ENCODE data around the gene GALNT17. TPM values are rescaled to one million over a fixed set of nuclear protein-coding genes. Genes with fewer than 3 reads are reported as not detected.

The GALNT17 gene
- total and polyA plus RNA-seq, 4 donors, result 1.3 to 22.4 (median 4.0) TPM

DNA sequence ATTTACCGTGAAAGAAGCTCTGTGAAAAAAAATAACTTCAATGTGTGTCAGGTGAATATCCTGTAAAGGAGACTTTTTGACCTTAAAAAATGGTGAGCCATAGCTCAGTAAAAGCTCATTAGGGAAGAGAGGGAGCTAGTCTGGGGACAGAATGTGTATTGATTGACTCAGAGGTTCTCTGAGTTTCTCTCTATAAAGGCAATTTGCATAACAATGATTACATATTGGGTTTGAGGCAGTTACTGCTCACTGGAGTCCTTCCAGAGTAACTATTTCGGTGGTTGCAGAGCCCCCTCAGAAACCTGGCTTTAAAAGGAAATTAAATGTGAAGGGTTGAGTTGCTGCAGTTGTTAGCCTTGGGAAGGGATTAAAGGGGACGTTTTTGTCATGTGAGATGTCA, 181.6 kb downstream of the GALNT17 start:
- intact Hi-C loops (cut with DNase I), result loop anchor here in 1 of 2 donors (2.0 kb wide), 1 partner anchor 71 kb away; no protein-coding TSS in a partner anchor
- Histone ChIP-seq H3K4me3 (ENCODE audit: low read length in 2 of 2) (no peak overlapping the region), H3K27ac (ENCODE audit: low read depth in 1 of 2, low read length in 2 of 2) (no peak overlapping the region), H3K27me3 (ENCODE audit: control insufficient read depth in 1 of 2, insufficient read depth in 2 of 2, low read length in 1 of 2) (no peaks in the 10 kb centered on the region), H3K4me1 (ENCODE audit: control insufficient read depth in 1 of 2, insufficient read depth in 2 of 2, low read length in 2 of 2) (peaks cover 2 to 4% of the 10 kb centered on the region in 2 donors), H3K36me3 (ENCODE audit: control insufficient read depth in 1 of 2, insufficient read depth in 2 of 2, low read length in 1 of 2) (no peaks in the 10 kb centered on the region), H3K9me3 (ENCODE audit: control insufficient read depth, low read length) (no peaks in the 10 kb centered on the region)
- ATAC-seq (ENCODE audit: low FRiP score), result no peak
- DNase-seq, result no peak
- WGBS, 2 donors, result 24 to 26% methylated on average over 3 of the region's 3 CpGs

DNA sequence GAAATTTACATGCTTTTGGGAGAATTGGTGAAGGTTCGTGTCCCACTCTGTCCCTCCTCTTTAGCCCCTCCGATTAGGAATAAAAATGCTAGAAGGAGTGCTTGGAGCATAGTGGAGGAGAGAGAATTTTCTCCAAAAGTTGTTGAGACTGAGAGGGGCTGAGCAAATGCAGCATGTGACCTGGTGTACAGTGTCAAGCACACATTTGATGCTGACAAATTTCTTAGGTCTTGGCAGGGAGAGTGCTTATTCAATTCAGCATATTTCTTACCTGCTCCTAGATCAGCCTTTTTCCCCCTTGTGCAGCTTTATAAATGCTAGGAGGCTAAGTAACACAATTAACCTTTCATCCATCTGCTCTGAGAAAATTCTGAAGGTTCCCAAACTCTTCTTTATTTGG, 189.0 kb downstream of the GALNT17 start:
- Histone ChIP-seq H3K27ac (ENCODE audit: low read depth in 1 of 2, low read length in 2 of 2) (no peak overlapping the region), H3K4me3 (ENCODE audit: low read length in 2 of 2) (no peak overlapping the region), H3K4me1 (ENCODE audit: control insufficient read depth in 1 of 2, insufficient read depth in 2 of 2, low read length in 2 of 2) (peaks cover 0 to 4% of the 10 kb centered on the region in 2 donors), H3K36me3 (ENCODE audit: control insufficient read depth in 1 of 2, insufficient read depth in 2 of 2, low read length in 1 of 2) (no peaks in the 10 kb centered on the region), H3K27me3 (ENCODE audit: control insufficient read depth in 1 of 2, insufficient read depth in 2 of 2, low read length in 1 of 2) (no peaks in the 10 kb centered on the region), H3K9me3 (ENCODE audit: control insufficient read depth, low read length) (no peaks in the 10 kb centered on the region)
- ATAC-seq (ENCODE audit: low FRiP score) (no peak), DNase-seq (no peak)
- intact Hi-C loops (cut with DNase I), result no loop called here
- 82 to 84% methylated on average over 2 of the region's 2 CpGs for WGBS, 2 donors

DNA sequence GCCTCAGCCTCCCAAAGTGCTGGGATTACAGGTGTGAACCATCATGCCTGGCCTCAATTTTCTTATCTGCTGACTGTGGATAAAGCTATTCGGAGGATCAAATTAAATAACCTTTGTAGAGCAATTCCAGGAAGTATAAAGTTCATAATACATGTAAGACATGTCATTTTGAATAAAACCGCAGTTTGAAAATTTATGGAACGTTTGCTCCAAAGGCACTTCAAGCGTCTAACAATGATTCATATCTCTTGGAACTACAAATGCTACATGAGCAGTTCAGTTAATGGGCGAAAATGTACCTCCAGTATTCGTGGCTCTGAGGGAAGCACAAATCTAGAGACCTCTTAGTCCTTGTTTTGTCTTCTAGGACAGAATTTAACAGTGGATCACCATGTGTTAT, 190.3 kb downstream of the GALNT17 start:
- WGBS, 2 donors, result 65 to 80% methylated on average over 6 of the region's 6 CpGs
- Histone ChIP-seq H3K9me3 (ENCODE audit: control insufficient read depth, low read length) (no peaks in the 10 kb centered on the region), H3K4me3 (ENCODE audit: low read length in 2 of 2) (no peak overlapping the region), H3K27me3 (ENCODE audit: control insufficient read depth in 1 of 2, insufficient read depth in 2 of 2, low read length in 1 of 2) (no peaks in the 10 kb centered on the region), H3K36me3 (ENCODE audit: control insufficient read depth in 1 of 2, insufficient read depth in 2 of 2, low read length in 1 of 2) (no peaks in the 10 kb centered on the region), H3K27ac (ENCODE audit: low read depth in 1 of 2, low read length in 2 of 2) (no peak overlapping the region), H3K4me1 (ENCODE audit: control insufficient read depth in 1 of 2, insufficient read depth in 2 of 2, low read length in 2 of 2) (peaks cover 0 to 4% of the 10 kb centered on the region in 2 donors)
- ATAC-seq (ENCODE audit: low FRiP score) (no peak), DNase-seq (no peak)
- intact Hi-C loops (cut with DNase I), result no loop called here

DNA sequence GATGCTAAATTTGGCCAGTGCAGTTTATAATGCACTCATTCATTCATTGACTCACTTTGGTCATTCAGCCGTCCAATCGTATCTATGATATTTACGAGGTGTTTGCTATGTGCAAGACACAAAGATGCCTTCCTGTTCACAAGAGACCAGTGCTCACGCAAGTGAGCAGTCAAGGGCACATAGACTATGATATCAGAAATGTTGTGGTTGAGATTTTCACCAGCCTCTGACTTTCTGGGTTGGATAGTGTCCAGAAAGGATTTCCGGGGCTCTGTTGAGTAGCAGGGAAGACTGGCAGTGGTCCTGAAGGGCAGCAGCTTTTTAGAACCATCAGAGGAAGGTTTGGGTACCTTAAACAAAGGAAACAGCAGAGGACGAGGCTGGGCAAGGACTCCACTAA, 191.8 kb downstream of the GALNT17 start:
- no peak overlapping the region for H3K27ac ChIP-seq (ENCODE audit: low read depth in 1 of 2, low read length in 2 of 2)
- ATAC-seq (ENCODE audit: low FRiP score) (no peak), DNase-seq (no peak)
- WGBS, 2 donors, result 61 to 69% methylated on average over 6 of the region's 6 CpGs
- no peaks in the 10 kb centered on the region for H3K9me3 ChIP-seq (ENCODE audit: control insufficient read depth, low read length)
- no peaks in the 10 kb centered on the region for H3K27me3 ChIP-seq (ENCODE audit: control insufficient read depth in 1 of 2, insufficient read depth in 2 of 2, low read length in 1 of 2)
- peaks cover 0 to 4% of the 10 kb centered on the region in 2 donors for H3K4me1 ChIP-seq (ENCODE audit: control insufficient read depth in 1 of 2, insufficient read depth in 2 of 2, low read length in 2 of 2)
- H3K4me3 ChIP-seq (ENCODE audit: low read length in 2 of 2), result no peak overlapping the region
- intact Hi-C loops (cut with DNase I), result no loop called here
- H3K36me3 ChIP-seq (ENCODE audit: control insufficient read depth in 1 of 2, insufficient read depth in 2 of 2, low read length in 1 of 2), result no peaks in the 10 kb centered on the region

DNA sequence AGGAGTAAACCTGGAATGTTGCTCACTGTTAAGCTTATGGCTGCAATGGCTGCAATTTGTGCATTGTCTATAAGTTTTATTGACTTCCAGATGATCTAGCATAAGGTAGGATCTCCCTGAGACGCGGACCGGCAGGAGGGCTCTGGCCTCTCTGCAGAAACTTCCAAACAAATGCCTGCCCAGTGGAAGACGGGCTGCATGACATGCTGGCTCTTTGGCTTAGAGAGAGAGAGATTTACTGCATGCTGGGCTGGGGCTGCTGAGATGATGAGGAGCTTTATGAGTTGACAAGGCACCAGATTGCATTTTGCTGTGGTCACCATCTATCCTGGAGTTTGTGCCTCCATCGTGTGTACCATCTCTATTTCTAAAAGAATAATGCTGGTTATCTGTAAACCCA, 193.2 kb downstream of the GALNT17 start:
- peaks cover 0 to 4% of the 10 kb centered on the region in 2 donors for H3K4me1 ChIP-seq (ENCODE audit: control insufficient read depth in 1 of 2, insufficient read depth in 2 of 2, low read length in 2 of 2)
- H3K36me3 ChIP-seq (ENCODE audit: control insufficient read depth in 1 of 2, insufficient read depth in 2 of 2, low read length in 1 of 2), result no peaks in the 10 kb centered on the region
- H3K27me3 ChIP-seq (ENCODE audit: control insufficient read depth in 1 of 2, insufficient read depth in 2 of 2, low read length in 1 of 2), result no peaks in the 10 kb centered on the region
- ATAC-seq (ENCODE audit: low FRiP score), result no peak
- WGBS, 2 donors, result 71 to 77% methylated on average over 5 of the region's 5 CpGs
- H3K4me3 ChIP-seq (ENCODE audit: low read length in 2 of 2), result no peak overlapping the region
- intact Hi-C loops (cut with DNase I), result no loop called here
- no peak overlapping the region for H3K27ac ChIP-seq (ENCODE audit: low read depth in 1 of 2, low read length in 2 of 2)
- no peak for DNase-seq
- H3K9me3 ChIP-seq (ENCODE audit: control insufficient read depth, low read length), result no peaks in the 10 kb centered on the region

DNA sequence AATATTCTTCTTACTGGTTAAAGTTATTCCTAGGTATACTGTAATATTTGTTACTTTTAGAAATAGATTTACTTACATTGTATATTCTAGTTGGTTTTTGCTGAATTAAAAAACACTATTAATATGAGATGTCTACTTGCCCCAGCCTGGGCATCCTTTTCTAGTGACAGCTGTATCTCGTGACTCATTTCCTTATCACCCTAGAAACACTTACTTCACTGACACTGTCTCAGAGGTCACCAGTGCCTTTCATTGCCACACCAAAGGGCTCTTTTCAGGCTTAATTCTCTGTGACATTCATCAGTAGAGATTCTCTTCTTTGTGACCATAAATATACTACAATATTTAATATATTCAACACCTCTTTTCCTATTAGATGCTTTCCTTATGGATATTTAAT, 194.7 kb downstream of the GALNT17 start:
- WGBS, 2 donors, result 36 to 71% methylated on average over 1 of the region's 1 CpG
- H3K9me3 ChIP-seq (ENCODE audit: control insufficient read depth, low read length), result no peaks in the 10 kb centered on the region
- no peaks in the 10 kb centered on the region for H3K36me3 ChIP-seq (ENCODE audit: control insufficient read depth in 1 of 2, insufficient read depth in 2 of 2, low read length in 1 of 2)
- H3K27ac ChIP-seq (ENCODE audit: low read depth in 1 of 2, low read length in 2 of 2), result no peak overlapping the region
- H3K4me3 ChIP-seq (ENCODE audit: low read length in 2 of 2), result no peak overlapping the region
- peaks cover 0 to 2% of the 10 kb centered on the region in 2 donors for H3K4me1 ChIP-seq (ENCODE audit: control insufficient read depth in 1 of 2, insufficient read depth in 2 of 2, low read length in 2 of 2)
- intact Hi-C loops (cut with DNase I), result no loop called here
- ATAC-seq (ENCODE audit: low FRiP score) (no peak), DNase-seq (no peak)
- H3K27me3 ChIP-seq (ENCODE audit: control insufficient read depth in 1 of 2, insufficient read depth in 2 of 2, low read length in 1 of 2), result no peaks in the 10 kb centered on the region

DNA sequence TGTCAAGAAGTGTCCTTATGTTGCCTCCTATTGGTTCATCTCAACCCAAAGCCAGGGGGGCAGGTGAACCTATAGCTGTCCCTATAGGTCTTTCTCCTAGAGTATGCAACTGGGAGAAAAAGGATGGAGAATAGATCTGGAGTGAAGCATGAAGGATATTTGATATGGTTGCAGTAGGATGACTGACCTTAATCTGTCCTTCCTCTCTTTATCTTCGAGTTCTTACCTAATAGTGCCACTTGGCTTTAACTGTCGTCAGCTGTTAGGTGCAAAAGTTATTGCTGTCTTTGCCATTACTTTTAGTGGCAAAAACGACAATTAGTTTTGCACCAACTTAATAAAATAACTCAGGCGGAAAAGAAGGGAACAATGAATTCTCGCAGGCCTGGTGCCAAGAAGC, 196.0 kb downstream of the GALNT17 start:
- ATAC-seq (ENCODE audit: low FRiP score), result no peak
- intact Hi-C loops (cut with DNase I), result no loop called here
- Histone ChIP-seq H3K27me3 (ENCODE audit: control insufficient read depth in 1 of 2, insufficient read depth in 2 of 2, low read length in 1 of 2) (no peaks in the 10 kb centered on the region), H3K27ac (ENCODE audit: low read depth in 1 of 2, low read length in 2 of 2) (no peak overlapping the region), H3K4me3 (ENCODE audit: low read length in 2 of 2) (no peak overlapping the region), H3K36me3 (ENCODE audit: control insufficient read depth in 1 of 2, insufficient read depth in 2 of 2, low read length in 1 of 2) (no peaks in the 10 kb centered on the region), H3K4me1 (ENCODE audit: control insufficient read depth in 1 of 2, insufficient read depth in 2 of 2, low read length in 2 of 2) (peaks cover 0 to 2% of the 10 kb centered on the region in 2 donors), H3K9me3 (ENCODE audit: control insufficient read depth, low read length) (no peaks in the 10 kb centered on the region)
- 75 to 96% methylated on average over 5 of the region's 5 CpGs for WGBS, 2 donors
- no peak for DNase-seq

DNA sequence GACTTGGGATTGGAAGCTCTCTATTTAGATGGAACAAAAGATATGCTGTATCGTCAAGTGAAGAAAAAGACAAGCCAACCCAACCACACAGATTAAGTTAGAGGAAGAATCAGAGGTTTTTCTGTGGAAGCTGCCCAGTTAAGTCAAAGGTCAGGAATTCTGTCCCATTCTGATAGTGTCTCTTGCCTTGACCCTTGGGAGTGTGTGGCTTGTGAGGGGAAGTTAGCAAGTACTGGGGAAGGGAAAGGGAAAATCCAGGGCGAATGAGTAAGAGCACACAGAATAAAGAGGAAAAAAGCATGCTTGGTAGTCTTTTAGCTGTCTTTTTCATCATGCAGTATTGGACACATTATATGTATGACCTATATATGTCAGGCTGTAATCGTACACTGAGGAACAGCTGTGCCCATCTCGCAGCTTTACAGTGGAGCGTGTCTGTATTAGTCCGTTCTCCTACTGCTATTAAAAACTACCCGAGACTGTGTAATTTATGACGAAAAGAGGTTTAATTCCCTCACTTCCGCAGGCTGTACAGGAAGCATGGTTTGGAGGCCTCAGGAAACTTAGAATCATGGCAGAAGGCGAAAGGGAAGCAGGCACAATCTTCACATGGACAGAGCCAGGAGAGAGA, 197.2 kb downstream of the GALNT17 start:
- ATAC-seq (ENCODE audit: low FRiP score), result no peak
- no peaks in the 10 kb centered on the region for H3K36me3 ChIP-seq (ENCODE audit: control insufficient read depth in 1 of 2, insufficient read depth in 2 of 2, low read length in 1 of 2)
- no peak for DNase-seq
- no peak overlapping the region for H3K4me3 ChIP-seq (ENCODE audit: low read length in 2 of 2)
- no peaks in the 10 kb centered on the region for H3K4me1 ChIP-seq (ENCODE audit: control insufficient read depth in 1 of 2, insufficient read depth in 2 of 2, low read length in 2 of 2)
- intact Hi-C loops (cut with DNase I), result no loop called here
- H3K27ac ChIP-seq (ENCODE audit: low read depth in 1 of 2, low read length in 2 of 2), result no peak overlapping the region
- H3K27me3 ChIP-seq (ENCODE audit: control insufficient read depth in 1 of 2, insufficient read depth in 2 of 2, low read length in 1 of 2), result no peaks in the 10 kb centered on the region
- WGBS, 2 donors, result 86% methylated on average over 10 of the region's 10 CpGs
- no peaks in the 10 kb centered on the region for H3K9me3 ChIP-seq (ENCODE audit: control insufficient read depth, low read length)

DNA sequence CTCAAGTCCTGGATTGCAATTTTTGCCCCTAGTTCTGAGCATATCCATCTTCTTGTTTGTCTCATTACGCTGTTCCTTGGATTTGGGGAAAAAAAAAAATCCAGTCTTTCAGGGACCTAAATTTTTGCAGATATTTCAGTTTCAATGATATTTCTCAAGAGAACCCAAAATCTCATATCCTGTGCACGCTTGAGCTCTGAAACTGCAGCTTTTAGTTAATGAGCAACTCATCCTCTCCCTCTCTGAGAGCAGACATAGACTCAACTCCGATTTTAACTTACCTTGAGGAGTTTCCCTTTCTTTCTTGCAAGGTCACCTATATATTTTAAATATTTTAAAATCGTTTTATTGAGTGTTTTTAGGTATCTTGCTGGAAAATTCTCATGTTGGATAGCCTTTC, 200.3 kb downstream of the GALNT17 start:
- Histone ChIP-seq H3K4me1 (ENCODE audit: control insufficient read depth in 1 of 2, insufficient read depth in 2 of 2, low read length in 2 of 2) (no peaks in the 10 kb centered on the region), H3K36me3 (ENCODE audit: control insufficient read depth in 1 of 2, insufficient read depth in 2 of 2, low read length in 1 of 2) (no peaks in the 10 kb centered on the region), H3K4me3 (ENCODE audit: low read length in 2 of 2) (no peak overlapping the region), H3K9me3 (ENCODE audit: control insufficient read depth, low read length) (no peaks in the 10 kb centered on the region), H3K27ac (ENCODE audit: low read depth in 1 of 2, low read length in 2 of 2) (no peak overlapping the region), H3K27me3 (ENCODE audit: control insufficient read depth in 1 of 2, insufficient read depth in 2 of 2, low read length in 1 of 2) (no peaks in the 10 kb centered on the region)
- intact Hi-C loops (cut with DNase I), result no loop called here
- DNase-seq, result no peak
- WGBS, 2 donors, result 83 to 88% methylated on average over 4 of the region's 4 CpGs
- ATAC-seq (ENCODE audit: low FRiP score), result no peak
